MM.1S (cell line): Measurements from ENCODE around the gene ATAD3B.
"Not testable (repeated sequence)": the region's sequence is repeated elsewhere in the genome, so short reads cannot be mapped to it uniquely, and the experiment has no call there.

Experiments used
- EZH2 ChIP-seq: fragments of 300-600 bp; sonication (generic); optimal IDR thresholded peaks from 2 replicates; pipeline ENCODE3; 2017; ENCODE audit warnings: low read depth, mild to moderate bottlenecking, antibody characterized with exemption, low read length, mixed read lengths
- TF ChIP-seq, protein P1 (sequence below): fragments of 300-600 bp; sonication (generic); IDR thresholded peaks from 2 replicates; pipeline ENCODE4 v1.5.1; 2016; ENCODE audit warnings: antibody characterized with exemption, low read length, mixed read lengths

DNA sequence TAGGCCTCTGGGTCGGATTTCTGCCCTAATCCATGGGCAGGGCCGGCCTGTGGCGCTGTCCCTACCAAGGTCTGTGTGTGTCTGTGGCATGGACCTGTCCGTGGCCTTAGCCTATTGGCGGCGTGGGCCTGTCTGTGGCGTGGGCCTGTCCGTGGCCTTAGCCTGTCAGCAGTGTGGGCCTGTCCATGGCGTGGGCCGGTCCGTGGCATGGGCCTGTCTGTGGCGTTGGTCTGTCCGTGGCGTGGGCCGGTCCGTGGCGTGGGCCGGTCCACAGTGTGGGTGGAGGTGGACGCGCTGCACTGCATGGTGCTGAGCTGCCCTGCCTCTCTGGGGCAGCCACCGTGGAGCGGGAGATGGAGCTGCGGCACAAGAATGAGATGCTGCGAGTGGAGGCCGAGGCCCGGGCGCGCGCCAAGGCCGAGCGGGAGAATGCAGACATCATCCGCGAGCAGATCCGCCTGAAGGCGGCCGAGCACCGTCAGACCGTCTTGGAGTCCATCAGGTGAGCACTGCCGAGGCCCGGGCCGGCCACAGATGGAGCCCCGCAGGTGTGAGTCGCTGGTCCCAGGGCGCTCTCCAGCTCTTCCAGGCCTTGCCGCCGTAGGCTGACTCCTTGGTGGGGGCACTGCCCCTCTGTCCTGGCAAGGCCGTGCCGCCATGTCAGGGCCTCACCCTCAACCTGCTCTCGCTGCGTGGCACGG lies 48.4 kb downstream of the ATAD3B start:
- TF ChIP-seq EZH2: not testable (repeated sequence)
- TF ChIP-seq, protein P1, sequence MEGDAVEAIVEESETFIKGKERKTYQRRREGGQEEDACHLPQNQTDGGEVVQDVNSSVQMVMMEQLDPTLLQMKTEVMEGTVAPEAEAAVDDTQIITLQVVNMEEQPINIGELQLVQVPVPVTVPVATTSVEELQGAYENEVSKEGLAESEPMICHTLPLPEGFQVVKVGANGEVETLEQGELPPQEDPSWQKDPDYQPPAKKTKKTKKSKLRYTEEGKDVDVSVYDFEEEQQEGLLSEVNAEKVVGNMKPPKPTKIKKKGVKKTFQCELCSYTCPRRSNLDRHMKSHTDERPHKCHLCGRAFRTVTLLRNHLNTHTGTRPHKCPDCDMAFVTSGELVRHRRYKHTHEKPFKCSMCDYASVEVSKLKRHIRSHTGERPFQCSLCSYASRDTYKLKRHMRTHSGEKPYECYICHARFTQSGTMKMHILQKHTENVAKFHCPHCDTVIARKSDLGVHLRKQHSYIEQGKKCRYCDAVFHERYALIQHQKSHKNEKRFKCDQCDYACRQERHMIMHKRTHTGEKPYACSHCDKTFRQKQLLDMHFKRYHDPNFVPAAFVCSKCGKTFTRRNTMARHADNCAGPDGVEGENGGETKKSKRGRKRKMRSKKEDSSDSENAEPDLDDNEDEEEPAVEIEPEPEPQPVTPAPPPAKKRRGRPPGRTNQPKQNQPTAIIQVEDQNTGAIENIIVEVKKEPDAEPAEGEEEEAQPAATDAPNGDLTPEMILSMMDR: not testable (repeated sequence)
